OCI-M2 (cell line): ENCODE measurements around the gene PRKG2.
A peak's percentile ranks its signal among the peaks of the same experiment; 100 is the strongest.

Source experiments
- DNase-seq: peaks from one replicate; lab custom pipeline; 2025; ENCODE audit not compliant: unreplicated experiment; lab: John Stamatoyannopoulos, UW

The PRKG2 gene

DNA sequence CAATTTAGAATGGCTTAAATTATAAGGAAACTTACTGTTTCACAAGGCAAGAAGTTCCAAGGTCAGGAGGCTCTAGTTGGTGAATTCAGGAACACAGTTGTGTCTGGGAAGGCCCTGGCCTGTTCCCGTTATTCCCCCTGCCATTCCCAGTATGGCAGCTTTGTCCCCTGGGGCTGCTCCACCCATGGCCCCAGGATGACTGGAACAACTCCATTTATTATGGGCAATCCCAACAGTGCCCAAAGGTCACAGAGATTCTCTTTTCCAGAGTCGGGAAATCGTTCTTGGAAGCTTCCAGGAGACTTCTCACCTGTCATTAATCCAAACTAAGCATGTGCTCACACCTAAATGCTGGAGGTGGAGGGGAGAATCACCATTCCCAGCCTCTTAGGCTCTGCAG lies 2.8 kb upstream of the PRKG2 start:
- no peak for DNase-seq

DNA sequence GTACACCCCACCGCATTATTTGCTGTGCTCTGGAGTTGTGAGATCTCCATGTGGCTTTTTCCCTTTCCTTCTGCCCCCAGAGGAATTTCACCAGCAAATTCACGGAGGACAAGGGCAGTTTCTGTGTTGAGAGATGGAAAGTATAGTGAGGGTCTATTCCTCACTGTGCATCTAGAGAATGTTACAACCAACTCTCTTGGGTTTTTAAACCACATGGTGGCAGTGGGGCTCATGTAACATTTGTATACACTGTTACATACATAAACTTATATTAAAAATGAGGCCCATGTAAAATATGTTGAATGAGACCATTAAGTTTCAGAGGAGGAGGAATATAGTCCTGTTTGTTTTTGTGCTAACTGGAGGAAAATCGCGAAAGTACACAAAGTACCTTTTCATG lies 909 bp upstream of the PRKG2 start:
- peak; percentile 10 for DNase-seq

DNA sequence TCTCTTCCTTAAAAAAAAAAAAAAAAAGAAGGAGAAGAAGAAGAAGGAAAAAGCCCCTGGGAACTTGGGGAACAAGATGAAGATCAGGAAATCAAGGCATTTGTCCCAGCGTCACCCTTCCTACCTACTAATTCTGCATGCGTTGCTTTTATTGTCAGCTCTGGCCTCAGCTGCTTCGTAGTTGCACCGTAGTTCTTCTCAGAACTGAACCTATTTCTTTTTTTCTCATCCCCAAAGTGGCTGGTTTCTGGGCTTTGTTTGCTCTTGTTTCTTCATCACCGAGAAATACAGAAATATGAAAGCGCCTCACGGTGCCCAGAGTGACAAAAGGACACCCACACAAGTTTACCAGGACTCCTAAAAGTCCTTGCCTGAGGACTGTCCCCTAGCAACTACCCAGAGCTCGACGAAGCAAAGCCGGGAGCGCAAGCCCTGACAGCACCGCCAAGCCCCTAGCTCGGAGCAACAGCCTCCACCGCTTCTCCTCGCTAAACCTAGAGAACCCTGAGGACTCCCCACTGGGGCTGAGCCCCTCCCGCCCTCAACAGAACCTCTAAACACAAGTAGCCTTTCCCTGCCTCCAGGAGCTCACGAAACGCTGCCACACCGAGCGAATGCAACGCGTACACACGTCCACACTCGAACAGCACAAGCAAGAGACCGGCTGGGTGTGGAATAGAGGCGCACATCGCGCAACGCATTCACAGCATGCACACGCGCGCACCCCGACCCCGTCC lies 710 bp downstream of the PRKG2 start:
- no peak for DNase-seq

- no peak for DNase-seq
These were observed 1.4 kb downstream of the PRKG2 start for GRCh38 chr4:81213671-81214070.

GRCh38 chr4:81211956-81212355 lies 3.1 kb downstream of the PRKG2 start:
- no peak for DNase-seq

DNA sequence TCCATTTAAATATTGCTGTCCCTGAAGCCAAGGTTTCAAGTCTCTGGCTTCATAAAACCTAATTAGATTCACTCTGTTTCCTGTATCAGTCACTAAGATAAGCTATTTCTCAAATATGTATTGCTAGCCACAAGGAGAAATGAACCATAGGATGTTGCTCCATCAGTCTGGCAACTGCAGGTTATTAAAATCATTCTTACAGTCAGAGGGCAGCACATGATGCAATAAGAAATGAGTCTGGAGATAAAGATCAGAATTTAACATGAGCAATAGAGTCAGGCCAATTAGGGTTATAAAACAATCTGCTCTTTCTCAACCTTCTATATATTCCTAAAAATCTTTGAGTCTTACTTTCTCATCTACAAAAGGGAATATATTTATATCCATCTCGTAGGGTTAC lies 7.2 kb downstream of the PRKG2 start:
- DNase-seq, result no peak

GRCh38 chr4:81205302-81205701 lies 9.7 kb downstream of the PRKG2 start:
- no peak for DNase-seq

GRCh38 chr4:81204571-81204970 lies 10.5 kb downstream of the PRKG2 start:
- DNase-seq, result no peak

DNA sequence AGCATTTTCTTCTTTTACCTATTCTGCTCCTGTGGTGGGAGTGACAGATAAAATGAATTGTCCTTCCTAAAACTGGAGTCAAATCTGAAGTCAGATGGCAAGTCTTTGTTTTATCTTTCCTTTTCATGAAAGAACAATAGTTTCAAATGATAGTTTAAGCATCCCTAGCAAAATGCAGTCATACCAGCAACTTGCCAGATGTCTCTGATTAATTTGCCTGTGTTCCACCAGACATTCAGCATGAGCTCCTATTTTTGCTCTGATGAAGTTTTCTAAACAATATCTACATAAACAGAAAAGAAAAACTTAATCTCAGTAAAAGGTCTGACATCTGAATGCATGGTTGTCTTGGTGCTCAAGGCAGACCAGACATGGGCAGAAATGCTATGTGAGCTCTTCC lies 15.2 kb downstream of the PRKG2 start:
- DNase-seq, result no peak

DNA sequence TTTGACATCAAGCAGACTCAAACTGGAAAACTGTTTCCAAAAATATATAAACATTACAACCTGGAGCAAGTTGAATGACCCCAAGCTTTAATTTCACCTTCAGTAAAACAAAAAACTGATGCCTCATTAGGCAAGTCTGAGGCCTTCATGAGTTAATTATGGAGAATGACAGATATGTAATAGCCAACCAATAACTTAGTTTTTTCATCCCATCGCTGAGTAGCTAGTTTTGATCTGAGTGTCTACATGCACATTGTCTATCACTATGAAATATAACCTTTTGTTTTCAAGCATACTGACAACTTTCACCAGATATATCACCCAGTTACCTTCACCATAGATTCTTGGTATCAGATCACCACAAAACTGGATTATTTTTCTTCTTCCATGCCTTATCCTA lies 16.4 kb downstream of the PRKG2 start:
- no peak for DNase-seq

GRCh38 chr4:81197864-81198524 lies 17.0 kb downstream of the PRKG2 start:
- no peak for DNase-seq

GRCh38 chr4:81196126-81196650 lies 18.8 kb downstream of the PRKG2 start:
- no peak for DNase-seq

GRCh38 chr4:81195475-81195874 lies 19.5 kb downstream of the PRKG2 start:
- no peak for DNase-seq

DNA sequence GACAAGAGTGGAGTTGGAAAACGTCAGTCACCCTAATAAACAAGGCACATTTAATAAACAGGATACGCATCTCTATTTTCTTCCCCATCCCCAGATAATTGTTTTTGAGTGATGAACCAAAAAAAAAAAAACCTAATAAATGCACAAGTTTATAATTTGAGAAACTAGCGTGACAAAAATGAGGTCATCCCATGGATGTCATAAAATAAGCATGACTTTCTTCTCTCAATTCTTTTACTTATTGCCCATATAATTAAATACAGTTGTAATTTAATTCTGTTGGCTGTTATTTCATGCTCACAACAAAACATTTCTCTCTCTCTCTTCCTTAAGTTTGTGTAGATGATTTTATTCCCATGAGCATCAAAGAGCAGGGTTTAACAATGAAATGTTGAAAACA lies 20.7 kb downstream of the PRKG2 start:
- DNase-seq, result no peak

GRCh38 chr4:81180916-81181315 lies 34.1 kb downstream of the PRKG2 start:
- no peak for DNase-seq

DNA sequence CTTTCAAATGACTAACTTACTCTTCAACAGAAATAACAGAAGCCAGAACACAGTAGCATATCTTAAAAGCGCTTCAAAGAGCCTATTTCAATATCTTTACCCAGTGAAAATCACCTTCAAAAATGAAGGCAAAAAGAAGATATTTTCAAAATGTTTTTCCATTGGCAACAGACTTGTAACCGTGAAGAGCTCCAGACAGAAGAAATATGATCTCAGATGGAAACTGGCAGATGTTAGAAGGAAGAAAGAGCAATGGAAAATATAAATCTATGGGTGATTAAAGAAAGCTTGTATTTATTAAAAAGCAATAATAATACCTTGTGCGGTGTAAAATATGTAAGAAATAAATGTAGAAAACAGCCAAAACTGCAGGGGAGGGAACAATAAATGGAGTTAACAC lies 35.7 kb downstream of the PRKG2 start:
- DNase-seq, result no peak

DNA sequence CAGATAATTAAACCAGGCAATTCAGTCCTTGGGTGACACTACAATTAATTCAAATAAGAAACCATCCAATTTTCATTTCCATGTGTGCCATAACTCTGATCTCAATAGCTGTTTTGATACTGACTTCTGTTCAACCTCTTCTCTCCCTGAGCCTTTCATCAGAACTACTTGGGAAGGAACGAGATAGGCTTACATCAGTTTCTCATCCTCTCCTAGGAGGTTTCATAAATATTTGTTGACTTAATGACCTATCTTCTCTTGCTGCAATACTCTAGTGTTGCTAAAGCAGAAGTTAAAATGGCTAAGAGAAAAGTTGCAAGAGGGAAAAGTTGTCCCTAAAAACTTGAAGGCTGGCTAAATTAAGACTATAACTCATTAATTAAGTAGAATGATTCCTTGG lies 41.8 kb downstream of the PRKG2 start:
- DNase-seq, result no peak

DNA sequence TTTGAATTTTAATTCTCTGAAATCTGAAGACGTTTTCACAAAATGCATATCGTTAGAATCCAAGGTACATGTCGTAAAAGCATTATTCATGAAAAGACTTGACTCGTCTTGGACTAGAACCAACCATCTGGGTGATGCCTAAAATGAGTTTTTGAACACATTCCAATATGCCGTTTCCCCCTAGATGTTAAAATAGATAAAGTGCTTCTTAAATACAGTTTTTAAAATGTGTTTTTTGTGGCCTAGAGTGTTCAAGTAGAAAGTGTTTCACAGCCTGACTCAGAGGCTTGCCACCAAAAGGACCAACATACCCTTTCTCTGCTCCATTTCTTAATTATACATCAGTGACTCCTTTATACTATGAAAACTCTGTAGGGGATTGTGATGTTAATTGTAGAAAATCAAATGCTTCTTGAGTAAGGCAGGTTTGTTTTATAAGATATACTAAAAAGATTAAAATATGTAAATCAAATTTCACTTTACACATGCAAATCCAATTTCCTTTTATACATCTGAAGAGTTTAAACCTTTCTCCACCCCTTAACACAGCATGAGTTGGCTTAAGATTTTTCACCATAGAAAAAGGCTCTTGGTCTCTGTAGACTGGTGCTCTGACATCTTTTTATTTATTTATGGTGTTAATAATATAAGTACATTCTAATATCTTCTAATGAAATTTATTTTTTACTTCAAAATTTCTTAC lies 48.4 kb downstream of the PRKG2 start:
- no peak for DNase-seq

DNA sequence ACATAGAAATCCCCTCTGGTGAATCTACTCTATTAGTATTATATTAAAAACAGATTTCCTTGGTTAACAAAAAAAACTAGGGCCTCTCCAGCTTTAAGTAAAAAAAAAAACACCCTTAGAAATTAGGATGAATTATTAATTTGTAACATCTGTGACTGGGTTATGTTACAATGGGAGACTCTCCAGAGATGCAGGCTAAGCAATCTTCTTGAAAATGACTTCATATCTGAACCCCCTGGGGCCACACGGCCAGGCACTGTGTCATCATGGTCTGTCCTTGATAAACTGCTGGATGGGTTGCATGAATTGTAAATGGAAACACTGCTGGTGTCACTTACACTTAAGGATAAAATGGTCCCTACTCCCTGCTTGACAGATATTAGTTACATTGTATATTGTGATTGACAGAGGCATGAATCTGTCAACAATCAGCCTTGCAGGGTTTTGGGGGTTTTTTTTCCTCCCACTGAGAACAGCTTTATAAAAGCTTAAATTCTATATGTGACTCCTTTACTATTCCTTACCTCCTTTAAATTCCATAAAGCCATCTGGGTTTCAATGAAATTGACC lies 49.1 kb downstream of the PRKG2 start:
- DNase-seq, result no peak

DNA sequence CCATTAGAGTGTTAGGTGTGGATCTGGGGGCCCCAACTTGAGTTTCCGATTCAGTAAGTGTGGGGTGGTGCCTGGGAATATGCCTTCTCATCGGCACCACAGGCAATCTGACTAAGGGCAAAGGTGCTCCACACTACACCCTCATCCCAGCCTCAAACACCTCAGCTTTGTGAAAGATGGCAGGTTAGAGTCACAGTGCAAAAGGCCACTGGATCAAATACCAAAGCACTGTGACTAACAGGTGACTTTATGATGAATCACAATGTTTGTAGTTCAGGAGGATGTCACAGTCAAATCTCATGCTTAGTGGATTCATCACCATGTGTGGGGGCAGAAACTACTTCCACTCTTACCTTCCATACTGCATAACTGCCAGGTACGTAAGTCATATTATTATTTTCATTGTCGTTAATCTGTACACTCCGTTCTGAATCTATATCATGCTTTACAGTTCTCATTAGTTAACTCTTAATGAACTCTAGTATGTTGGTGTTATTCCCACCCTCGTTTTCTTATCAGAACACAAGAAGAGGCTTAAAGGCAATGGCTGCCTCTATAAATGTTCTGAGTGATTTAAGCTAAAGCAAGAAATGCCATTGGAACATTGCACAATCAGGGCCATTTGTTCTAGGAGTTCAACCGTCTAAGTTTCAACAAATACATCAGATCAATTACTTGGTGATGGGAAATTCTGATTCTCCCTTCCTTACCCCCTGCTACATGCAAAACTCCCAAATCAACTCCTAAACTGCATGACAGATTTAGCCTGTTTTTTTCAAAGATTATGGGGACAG lies 50.2 kb downstream of the PRKG2 start:
- DNase-seq, result no peak

- no peak for DNase-seq
These were observed 50.9 kb downstream of the PRKG2 start for GRCh38 chr4:81164126-81164525.
